Inferior parietal cortex (tissue), 1 donor: ENCODE data around the gene COL9A3.

ENCODE experiments used
- DNase-seq: peaks from one replicate; pipeline ENCODE4 v3.0.0-alpha.2; 2016; ENCODE audit errors: extremely low spot score

The COL9A3 gene

GRCh38 chr20:62856931-62857619, 40.2 kb downstream of the COL9A3 start:
- DNase-seq = no peak

DNA sequence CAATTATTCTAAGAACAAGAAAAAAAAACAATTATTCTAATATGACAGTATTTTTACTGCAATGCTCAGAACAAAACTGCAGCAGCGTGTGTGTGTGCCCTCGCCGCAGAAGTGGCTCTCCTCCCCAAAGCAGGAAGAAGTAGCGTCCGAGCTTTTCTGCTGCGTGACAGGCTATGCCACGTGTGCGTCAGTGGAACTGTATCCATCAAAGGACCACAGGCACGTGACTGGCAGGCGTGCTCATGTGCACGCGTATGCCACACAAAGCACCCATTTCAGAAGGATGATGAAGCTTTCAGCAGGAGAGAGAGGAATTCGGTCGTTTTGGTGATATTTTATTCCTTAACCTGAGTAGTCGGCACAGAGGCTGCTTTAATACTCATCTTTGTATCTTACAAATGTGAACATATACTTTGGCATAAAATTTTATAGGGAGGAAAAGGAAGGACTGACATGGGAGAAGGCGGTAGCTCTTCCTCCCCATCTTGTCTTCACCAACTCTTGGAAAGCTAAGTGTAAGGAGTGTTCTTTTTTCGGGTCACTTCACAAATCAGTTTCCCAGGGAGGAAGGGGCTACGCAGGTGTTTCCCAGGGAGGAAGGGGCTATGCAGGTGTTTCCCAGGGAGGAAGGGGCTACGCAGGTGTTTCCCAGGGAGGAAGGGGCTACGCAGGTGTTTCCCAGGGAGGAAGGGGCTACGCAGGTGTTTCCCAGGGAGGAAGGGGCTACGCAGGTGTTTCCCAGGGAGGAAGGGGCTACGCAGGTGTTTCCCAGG, 41.4 kb downstream of the COL9A3 start:
- DNase-seq = peak; percentile 64

GRCh38 chr20:62859721-62860120, 42.9 kb downstream of the COL9A3 start:
- no peak for DNase-seq

DNA sequence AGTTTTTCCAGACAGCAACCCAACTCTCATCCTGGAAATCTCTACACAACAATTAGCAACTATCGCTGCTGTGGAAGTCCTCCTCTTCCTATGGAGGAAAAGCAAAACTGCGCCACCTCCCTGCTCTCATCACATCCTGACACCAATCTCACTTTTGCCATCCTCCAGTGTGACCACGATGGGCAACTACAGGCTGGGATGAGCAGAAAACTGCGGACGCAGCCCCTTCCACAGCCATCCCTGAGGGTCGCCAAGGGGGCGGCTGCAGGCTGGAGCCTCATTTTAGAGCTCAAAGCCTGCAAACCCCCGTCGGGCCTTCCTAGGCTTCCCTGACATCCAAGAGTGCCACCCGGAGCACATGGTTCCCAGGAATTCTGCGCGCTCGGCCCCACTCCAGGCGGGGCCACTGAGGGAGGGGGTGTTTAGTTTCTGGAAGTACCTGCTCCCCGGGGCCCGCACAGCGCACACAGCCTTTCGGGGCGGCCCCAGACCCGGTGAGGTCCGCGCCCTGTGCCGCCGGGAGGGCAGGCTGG, 43.6 kb downstream of the COL9A3 start:
- peak; percentile 61 for DNase-seq

- no peak for DNase-seq
These were observed 44.3 kb downstream of the COL9A3 start for GRCh38 chr20:62860924-62861691.

DNA sequence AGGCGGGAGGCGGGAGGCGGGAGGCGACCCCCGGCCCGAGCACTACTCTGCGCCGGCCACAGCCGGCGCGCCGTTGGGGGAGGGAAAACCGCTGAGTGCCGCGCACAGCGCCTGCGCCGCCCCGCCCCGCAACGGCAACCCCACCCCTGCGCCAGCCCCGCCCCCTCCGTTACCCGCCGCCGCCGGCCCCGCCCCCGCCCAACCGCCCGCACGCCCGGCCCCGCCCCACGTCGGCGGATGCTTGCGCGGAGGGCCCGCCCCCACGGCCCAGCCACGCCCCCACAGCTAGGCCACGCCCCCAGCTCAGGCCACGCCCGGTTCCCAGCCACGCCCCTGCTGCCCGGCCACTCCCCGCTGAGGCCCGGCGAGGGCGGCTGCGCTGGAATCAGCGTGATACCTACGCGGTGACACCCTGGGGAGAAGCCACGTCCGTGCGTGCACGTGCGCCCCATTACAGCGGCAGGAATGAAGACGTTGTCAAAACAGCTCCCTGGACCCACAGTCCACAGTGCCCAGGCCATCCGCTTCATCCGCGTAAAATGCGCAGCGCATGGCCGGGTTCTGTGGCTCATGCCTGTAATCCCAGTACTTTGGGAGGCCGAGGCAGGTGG, 45.0 kb downstream of the COL9A3 start, which contains the start of gene TCFL5:
TSS of gene TCFL5 (minus strand) at position 97 of the 611 bp plus-strand sequence. CDS start 152 bp downstream, outside the sequence.
- peak; percentile 60 for DNase-seq

- no peak for DNase-seq
These were observed 47.4 kb downstream of the COL9A3 start for GRCh38 chr20:62864207-62864606.

DNA sequence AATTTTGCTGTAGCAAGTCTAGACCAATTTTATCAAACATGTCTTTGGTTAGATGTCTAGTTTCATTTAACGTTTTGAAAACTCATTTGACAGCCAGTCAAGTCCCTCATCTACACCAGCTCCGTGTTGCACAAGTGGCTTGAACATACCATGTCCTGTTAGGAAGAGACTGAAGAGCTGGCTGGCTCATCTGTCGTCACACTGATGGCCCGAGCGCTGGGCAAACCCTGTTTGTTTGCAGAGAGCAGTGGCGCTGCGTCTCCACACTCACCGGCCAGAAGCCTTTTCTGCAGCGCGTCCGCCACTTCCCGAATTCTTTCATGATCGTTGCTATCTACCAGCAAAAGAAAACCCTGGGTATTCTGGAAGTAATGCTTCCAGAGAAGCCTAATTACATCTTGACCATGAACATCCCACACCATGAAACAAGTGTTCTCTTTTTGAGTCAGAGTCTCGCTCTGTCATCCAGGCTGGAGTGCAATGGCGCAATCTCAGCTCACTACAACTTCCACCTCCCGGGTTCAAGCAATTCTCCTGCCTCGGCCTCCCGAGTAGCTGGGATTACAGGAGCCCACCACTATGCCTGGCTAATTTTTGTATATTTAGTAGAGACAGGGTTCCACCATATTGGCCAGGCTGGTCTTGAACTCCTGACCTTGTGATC, 55.5 kb downstream of the COL9A3 start:
- DNase-seq = no peak

DNA sequence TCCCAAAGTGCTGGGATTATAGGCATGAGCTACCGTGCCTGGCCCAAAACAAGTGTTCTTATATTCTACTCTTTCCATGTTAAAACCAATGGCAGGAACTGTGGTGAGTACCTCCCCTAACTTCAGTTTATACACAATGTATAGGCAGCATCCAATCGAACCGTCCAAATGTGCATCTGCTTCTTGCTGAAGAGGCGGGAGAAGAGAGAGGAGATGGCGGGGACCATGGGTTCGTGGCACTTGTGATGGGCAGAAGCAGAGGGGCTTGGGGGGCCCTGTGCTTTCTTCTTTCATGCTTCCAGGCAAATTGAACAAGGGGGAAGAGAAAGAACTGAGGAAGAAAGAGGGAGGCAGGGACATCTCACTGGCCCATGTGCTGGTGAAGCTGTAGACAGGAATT, 56.0 kb downstream of the COL9A3 start:
- DNase-seq = no peak

GRCh38 chr20:62873280-62873679, 56.4 kb downstream of the COL9A3 start:
- DNase-seq = no peak

GRCh38 chr20:62873681-62874031, 56.8 kb downstream of the COL9A3 start:
- DNase-seq = peak; percentile 54

- DNase-seq = no peak
These were observed 58.1 kb downstream of the COL9A3 start for GRCh38 chr20:62874964-62875344.

GRCh38 chr20:62875419-62876361, 58.8 kb downstream of the COL9A3 start:
- DNase-seq = peak; percentile 77

DNA sequence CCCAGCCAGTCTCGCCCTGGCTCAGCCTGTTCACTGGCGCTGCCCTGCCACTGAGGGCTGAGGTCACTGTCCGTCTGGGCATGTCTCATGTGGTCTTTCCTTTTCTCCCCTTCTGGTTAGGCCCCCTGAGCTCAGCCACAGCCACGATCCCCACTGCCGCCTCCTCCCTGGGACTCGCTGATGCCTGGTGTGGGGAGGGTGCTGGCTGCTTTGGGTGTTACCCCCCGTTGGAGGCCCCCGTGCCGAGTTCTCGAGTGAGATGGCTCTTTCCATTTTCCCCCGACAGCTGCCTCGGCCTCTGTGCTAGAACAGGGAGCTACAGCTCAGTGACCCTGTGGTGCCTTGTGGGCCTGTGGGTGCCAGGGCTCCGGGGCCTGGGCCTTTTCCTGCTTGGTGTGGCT, 59.7 kb downstream of the COL9A3 start:
- DNase-seq = no peak

GRCh38 chr20:62876902-62877816, 60.3 kb downstream of the COL9A3 start:
- no peak for DNase-seq

DNA sequence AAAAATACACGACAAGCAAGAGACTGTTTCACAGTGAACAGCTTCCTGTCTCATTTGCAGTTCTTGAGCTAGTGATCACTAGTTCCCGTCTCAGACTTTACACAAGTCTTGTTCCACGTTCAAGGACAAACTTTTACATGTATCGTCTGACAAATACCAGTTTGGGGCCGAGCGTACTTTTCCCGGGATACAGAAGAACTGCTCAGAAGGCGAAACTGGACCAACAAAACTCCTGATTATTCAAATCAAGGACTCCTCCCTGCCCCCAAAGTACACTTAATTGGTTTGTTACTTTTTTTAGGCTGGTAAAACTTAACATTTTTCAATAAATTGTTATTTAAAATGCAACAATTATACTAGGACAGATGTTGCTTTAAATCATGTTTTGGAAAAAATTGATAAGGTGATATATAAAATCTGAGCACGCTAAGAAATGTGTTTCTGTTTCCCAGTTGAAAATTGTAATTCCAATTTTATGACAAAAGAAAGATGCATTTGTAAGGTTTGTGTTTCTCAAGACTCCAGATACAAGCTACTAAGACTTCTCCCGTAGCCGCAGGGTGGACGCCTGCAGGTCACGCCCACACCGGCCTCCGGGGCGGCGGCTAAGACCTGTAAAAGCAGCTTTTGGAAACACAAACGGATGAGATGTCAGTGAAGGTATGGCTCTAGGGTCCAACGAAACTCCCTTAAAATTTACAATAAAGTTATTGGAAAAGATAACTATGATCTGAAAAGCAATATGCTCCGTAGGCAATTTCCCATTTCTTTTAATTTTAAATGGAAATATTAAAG, 61.6 kb downstream of the COL9A3 start:
- no peak for DNase-seq

DNA sequence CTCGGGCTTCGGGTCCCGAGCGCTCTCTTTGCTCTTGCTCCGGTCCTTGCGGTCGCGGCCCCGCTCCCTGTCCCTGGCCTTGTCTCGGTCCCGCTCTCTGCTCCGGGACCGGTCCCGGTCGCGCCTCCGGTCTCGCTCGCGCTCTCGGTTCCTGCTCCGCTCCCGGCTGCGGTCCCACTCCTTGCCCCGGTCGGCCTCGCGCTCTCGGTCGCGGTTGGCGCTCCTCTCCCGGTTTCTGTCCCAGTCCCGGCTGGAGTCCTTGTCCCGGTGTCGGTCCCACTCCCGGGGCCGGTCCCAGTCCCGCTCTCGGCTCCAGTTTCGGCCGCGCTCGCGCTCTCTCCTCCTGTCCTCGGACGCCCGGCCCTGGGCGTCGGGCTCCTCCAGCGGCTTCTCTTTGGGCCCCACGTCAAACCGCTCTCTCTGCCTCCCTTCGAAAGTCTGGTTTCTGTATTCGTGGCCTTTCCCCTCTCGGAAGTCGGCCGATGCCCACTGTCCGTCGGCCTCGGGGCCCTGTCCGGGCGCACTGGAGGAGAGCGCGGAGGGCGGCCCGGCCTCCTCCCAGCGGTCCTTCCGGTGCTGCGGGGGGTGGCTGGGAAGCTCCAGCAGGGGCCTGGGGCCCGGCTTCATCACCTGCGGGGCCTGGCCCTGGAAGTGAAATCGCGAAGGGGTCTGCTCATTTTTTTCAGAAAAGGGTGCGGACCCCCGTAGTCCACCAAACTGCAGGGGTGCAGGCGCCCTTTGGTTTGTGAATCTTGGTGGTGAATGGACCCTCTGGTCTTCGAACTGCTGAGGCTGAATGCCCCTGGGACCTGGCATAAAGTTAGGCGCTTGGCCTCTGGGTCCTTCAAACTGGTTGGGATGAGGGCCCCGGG, 62.7 kb downstream of the COL9A3 start:
- no peak for DNase-seq
